Glutamatergic neuron (in vitro differentiated cells): ENCODE data around the gene MPP4. TPM values are rescaled to one million over a fixed set of nuclear protein-coding genes. Genes with fewer than 3 reads are reported as not detected.

Source experiments
- DNase-seq: peaks from one replicate; pipeline ENCODE4 v3.0.0; 2022
- H3K27ac Mint-ChIP-seq: one replicate; pipeline ENCODE4 v1.8.0; 2020; ENCODE audit warnings: mild to moderate bottlenecking, mixed read lengths, inconsistent platforms; ENCODE audit not compliant: unreplicated experiment
- H3K27me3 Mint-ChIP-seq: one replicate; pipeline ENCODE4 v1.8.0; 2020; ENCODE audit warnings: mild to moderate bottlenecking, moderate library complexity, mixed read lengths, inconsistent platforms; ENCODE audit not compliant: unreplicated experiment
- H3K36me3 Mint-ChIP-seq: one replicate; pipeline ENCODE4 v1.8.0; 2020; ENCODE audit warnings: mild to moderate bottlenecking, mixed read lengths, inconsistent platforms; ENCODE audit not compliant: unreplicated experiment
- H3K4me1 Mint-ChIP-seq: one replicate; pipeline ENCODE4 v1.8.0; 2020; ENCODE audit warnings: mild to moderate bottlenecking, low read depth, mixed read lengths, inconsistent platforms; ENCODE audit not compliant: unreplicated experiment
- H3K4me3 Mint-ChIP-seq: one replicate; pipeline ENCODE4 v1.8.0; 2020; ENCODE audit warnings: mild to moderate bottlenecking, mixed read lengths, inconsistent platforms; ENCODE audit not compliant: unreplicated experiment
- H3K9me3 Mint-ChIP-seq: one replicate; pipeline ENCODE4 v1.8.0; 2020; ENCODE audit warnings: mild to moderate bottlenecking, moderate library complexity, mixed read lengths, inconsistent platforms; ENCODE audit not compliant: unreplicated experiment
- CTCF ChIP-seq: fragments of 200-600 bp; sonication (generic); IDR thresholded peaks from one replicate; pipeline ENCODE4 v1.5.0; 2021; ENCODE audit not compliant: partially characterized antibody, unreplicated experiment
- total RNA-seq: library from RNA; stranded (reverse); fragmentation: NEBNext Ultra II Directional; extraction: Animal tissue kit (Norgen Biotek cat#: 25700); gene quantifications from one replicate; pipeline ENCODE4 v1.2.1, GENCODE V29; 2021; ENCODE audit not compliant: unreplicated experiment

MPP4 gene
- total RNA-seq, 1 donor from 2014 or later, result 0.25 TPM

GRCh38 chr2:201668402-201668910, 30.0 kb downstream of the MPP4 start:
- Mint-ChIP-seq H3K27me3 (peaks cover 2% of the 10 kb centered on the region), H3K4me1 (no peaks in the 10 kb centered on the region), H3K27ac (no peak overlapping the region), H3K4me3 (no peak overlapping the region), H3K36me3 (no peaks in the 10 kb centered on the region), H3K9me3 (peaks cover 2% of the 10 kb centered on the region)
- no peak for DNase-seq
- no peak for TF ChIP-seq CTCF

GRCh38 chr2:201664334-201664733, 34.1 kb downstream of the MPP4 start:
- Mint-ChIP-seq H3K4me1 (no peaks in the 10 kb centered on the region), H3K4me3 (no peak overlapping the region), H3K27ac (no peak overlapping the region), H3K36me3 (no peaks in the 10 kb centered on the region), H3K27me3 (peaks cover 2% of the 10 kb centered on the region), H3K9me3 (peaks cover 2% of the 10 kb centered on the region)
- no peak for TF ChIP-seq CTCF
- no peak for DNase-seq

- no peak overlapping the region for H3K27ac Mint-ChIP-seq
- peaks cover 2% of the 10 kb centered on the region for H3K9me3 Mint-ChIP-seq
- H3K4me3 Mint-ChIP-seq, result no peak overlapping the region
- no peaks in the 10 kb centered on the region for H3K4me1 Mint-ChIP-seq
- no peaks in the 10 kb centered on the region for H3K27me3 Mint-ChIP-seq
- TF ChIP-seq CTCF, result no peak
- H3K36me3 Mint-ChIP-seq, result no peaks in the 10 kb centered on the region
- no peak for DNase-seq
These were observed 37.1 kb downstream of the MPP4 start for GRCh38 chr2:201661366-201661765.

- H3K9me3 Mint-ChIP-seq, result peaks cover 2% of the 10 kb centered on the region
- no peaks in the 10 kb centered on the region for H3K4me1 Mint-ChIP-seq
- no peak overlapping the region for H3K27ac Mint-ChIP-seq
- no peaks in the 10 kb centered on the region for H3K27me3 Mint-ChIP-seq
- TF ChIP-seq CTCF, result no peak
- no peak for DNase-seq
- no peak overlapping the region for H3K4me3 Mint-ChIP-seq
- no peaks in the 10 kb centered on the region for H3K36me3 Mint-ChIP-seq
These were observed 38.0 kb downstream of the MPP4 start for GRCh38 chr2:201660293-201660895.

DNA sequence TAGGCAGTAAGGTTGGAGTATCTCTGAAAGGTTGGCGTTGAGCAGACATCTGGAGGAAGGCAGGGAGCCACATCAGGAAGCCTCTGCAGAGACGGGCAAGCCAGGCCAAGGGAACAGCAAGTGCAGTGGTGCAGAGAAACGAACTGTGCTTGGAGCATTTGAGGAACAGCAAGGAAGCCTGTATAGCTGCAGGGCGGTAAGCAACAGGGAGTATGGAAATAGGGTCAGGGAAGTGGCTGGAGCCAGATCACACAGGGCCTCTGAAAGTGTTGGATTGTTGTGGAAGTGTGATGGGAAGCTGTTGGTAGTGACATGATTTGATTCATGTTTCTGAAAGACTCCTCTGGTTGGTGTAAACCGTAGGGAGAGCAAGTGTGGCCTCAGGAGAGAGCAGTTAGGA, 41.7 kb downstream of the MPP4 start:
- H3K27me3 Mint-ChIP-seq, result no peaks in the 10 kb centered on the region

More for the DNA sequence above, 41.7 kb downstream of the MPP4 start:
- no peak for TF ChIP-seq CTCF
- H3K36me3 Mint-ChIP-seq, result no peaks in the 10 kb centered on the region
- H3K9me3 Mint-ChIP-seq, result no peaks in the 10 kb centered on the region
- no peaks in the 10 kb centered on the region for H3K4me1 Mint-ChIP-seq
- H3K27ac Mint-ChIP-seq, result no peak overlapping the region
- DNase-seq, result no peak
- H3K4me3 Mint-ChIP-seq, result no peak overlapping the region
